Loucy (cell line): ENCODE results near the gene SHROOM2.
A peak's percentile ranks its signal among the peaks of the same experiment; 100 is the strongest.

Source experiments
- H2AFZ ChIP-seq: fragments of 200-600 bp; sonication (generic); 2 replicates; pipeline ENCODE4 v1.6.0; 2016; ENCODE audit warnings: antibody characterized with exemption, mild to moderate bottlenecking, low read length, moderate library complexity
- H3F3A ChIP-seq: fragments of 200-600 bp; 2 replicates; pipeline ENCODE4 v1.6.0; 2016; ENCODE audit warnings: antibody characterized with exemption, low read depth, mild to moderate bottlenecking
- H3K27me3 ChIP-seq: fragments of 200-600 bp; sonication (generic); 2 replicates; pipeline ENCODE4 v1.6.1; 2014; ENCODE audit warnings: low read length, mild to moderate bottlenecking; ENCODE audit not compliant: insufficient read depth, poor library complexity, severe bottlenecking
- H3K36me3 ChIP-seq: fragments of 200-600 bp; sonication (generic); 2 replicates; pipeline ENCODE4 v1.6.1; 2016; ENCODE audit warnings: low read length; ENCODE audit not compliant: insufficient read depth
- H3K4me1 ChIP-seq: fragments of 200-600 bp; sonication (generic); 2 replicates; pipeline ENCODE4 v1.5.1; 2014; ENCODE audit warnings: low read length, mild to moderate bottlenecking; ENCODE audit not compliant: insufficient read depth, poor library complexity, severe bottlenecking
- H3K4me2 ChIP-seq: fragments of 200-600 bp; sonication (generic); 2 replicates; pipeline ENCODE4 v1.6.0; 2014; ENCODE audit warnings: antibody characterized with exemption, low read length, low read depth, mild to moderate bottlenecking; ENCODE audit not compliant: poor library complexity, severe bottlenecking
- H3K4me3 ChIP-seq: fragments of 200-600 bp; sonication (generic); 2 replicates; pipeline ENCODE4 v1.5.1; 2014; ENCODE audit warnings: low read length, mild to moderate bottlenecking, mixed read lengths; ENCODE audit not compliant: poor library complexity, severe bottlenecking
- H3K79me2 ChIP-seq: fragments of 200-600 bp; sonication (generic); 2 replicates; pipeline ENCODE4 v1.6.1; 2014; ENCODE audit warnings: low read length; ENCODE audit not compliant: insufficient read depth
- H3K9ac ChIP-seq: fragments of 200-600 bp; sonication (generic); 2 replicates; pipeline ENCODE4 v1.6.0; 2014; ENCODE audit warnings: mild to moderate bottlenecking, low read depth, low read length, moderate library complexity; ENCODE audit not compliant: poor library complexity, severe bottlenecking
- H3K9me2 ChIP-seq: fragments of 200-600 bp; sonication (generic); replicated peaks from 2 replicates; pipeline ENCODE4 v1.6.1; 2016; ENCODE audit warnings: low read depth, low read length, mixed read lengths
- H3K9me3 ChIP-seq: fragments of 200-600 bp; sonication (generic); 2 replicates; pipeline ENCODE4 v1.6.1; 2014; ENCODE audit warnings: mild to moderate bottlenecking, antibody characterized with exemption, low read length, low read depth; ENCODE audit not compliant: insufficient read depth
- H4K20me1 ChIP-seq: fragments of 200-600 bp; sonication (generic); 2 replicates; pipeline ENCODE4 v1.6.0; 2014; ENCODE audit warnings: antibody characterized with exemption, low read length, mild to moderate bottlenecking; ENCODE audit not compliant: insufficient read depth, poor library complexity, severe bottlenecking
- CTCF ChIP-seq: fragments of 200-600 bp; sonication (generic); conservative IDR thresholded peaks from 2 replicates; pipeline ENCODE4 v1.5.1; 2014; ENCODE audit warnings: mild to moderate bottlenecking, antibody characterized with exemption, low read length
- EZH2phosphoT487 ChIP-seq: fragments of 200-600 bp; IDR thresholded peaks from 2 replicates; pipeline ENCODE4 v1.6.1; 2018; ENCODE audit warnings: antibody characterized with exemption, mild to moderate bottlenecking, moderate library complexity, borderline replicate concordance

SHROOM2 gene

DNA sequence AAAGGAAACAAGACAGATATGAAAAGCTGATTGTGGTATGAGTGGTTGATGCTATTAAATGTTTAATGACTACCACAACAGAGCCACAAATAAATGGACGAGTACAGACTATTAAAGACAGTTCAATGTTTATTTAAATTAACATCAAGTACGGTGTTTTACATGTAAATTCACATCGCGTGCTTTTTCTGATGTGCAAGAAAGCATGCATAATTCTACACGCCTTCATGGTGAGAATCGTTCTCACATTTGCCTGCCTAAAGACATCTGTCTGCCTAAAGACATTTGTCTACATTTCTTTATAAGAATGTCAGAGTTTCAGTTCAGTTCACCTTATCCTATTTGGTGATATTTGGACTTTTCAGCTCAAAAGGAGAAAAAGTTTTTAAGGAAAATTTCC lies 13.3 kb upstream of the SHROOM2 start:
- no peaks in the 10 kb centered on the region for H4K20me1 ChIP-seq
- no peaks in the 10 kb centered on the region for H3F3A ChIP-seq
- no peaks in the 10 kb centered on the region for H3K36me3 ChIP-seq
- no peak for TF ChIP-seq CTCF
- TF ChIP-seq EZH2phosphoT487: no peak
- no peaks in the 10 kb centered on the region for H3K79me2 ChIP-seq
- H3K9ac ChIP-seq: no peak overlapping the region
- no peak overlapping the region for H3K4me2 ChIP-seq
- no peaks in the 10 kb centered on the region for H3K9me2 ChIP-seq
- H3K9me3 ChIP-seq: no peaks in the 10 kb centered on the region
- H3K4me3 ChIP-seq: no peak overlapping the region
- peaks cover 3% of the 10 kb centered on the region for H3K27me3 ChIP-seq
- no peak overlapping the region for H2AFZ ChIP-seq
- peaks cover 12% of the 10 kb centered on the region for H3K4me1 ChIP-seq

GRCh38 chrX:9775930-9776329 lies 10.3 kb upstream of the SHROOM2 start:
- Histone ChIP-seq H2AFZ (no peak overlapping the region), H3F3A (no peaks in the 10 kb centered on the region), H3K9ac (no peak overlapping the region), H3K27me3 (peaks cover 3% of the 10 kb centered on the region), H3K4me1 (peaks cover 7% of the 10 kb centered on the region), H3K79me2 (no peaks in the 10 kb centered on the region), H3K36me3 (no peaks in the 10 kb centered on the region), H3K9me3 (no peaks in the 10 kb centered on the region), H3K9me2 (no peaks in the 10 kb centered on the region), H3K4me3 (no peak overlapping the region), H3K4me2 (peak overlapping the region; percentile 20), H4K20me1 (no peaks in the 10 kb centered on the region)
- TF ChIP-seq EZH2phosphoT487 (no peak), CTCF (no peak)

DNA sequence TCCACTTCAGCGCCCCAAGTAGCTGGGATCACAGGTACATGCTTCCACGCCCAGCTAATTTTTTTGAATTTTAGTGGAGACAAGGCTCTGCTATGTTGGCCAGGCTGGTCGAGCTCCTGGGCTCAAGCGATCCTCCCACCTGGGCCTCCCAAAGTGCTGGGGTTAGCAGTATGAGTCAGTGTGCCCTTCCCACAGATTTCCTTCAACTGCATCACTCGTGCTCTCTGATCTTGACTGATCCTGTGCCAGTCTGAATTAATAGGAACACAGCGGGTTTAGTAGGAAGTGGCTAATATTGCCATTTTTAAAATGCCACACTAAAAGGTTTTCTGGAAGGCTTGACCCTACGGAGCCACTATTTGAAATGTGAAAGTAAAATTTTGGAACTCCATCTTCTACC lies 4.3 kb upstream of the SHROOM2 start:
- Histone ChIP-seq H3K27me3 (no peaks in the 10 kb centered on the region), H3K9me2 (no peaks in the 10 kb centered on the region), H3K79me2 (no peaks in the 10 kb centered on the region), H3K4me3 (no peak overlapping the region), H2AFZ (no peak overlapping the region), H3F3A (no peaks in the 10 kb centered on the region), H3K36me3 (no peaks in the 10 kb centered on the region), H3K9ac (no peak overlapping the region), H3K9me3 (no peaks in the 10 kb centered on the region), H3K4me1 (no peaks in the 10 kb centered on the region), H3K4me2 (no peak overlapping the region), H4K20me1 (no peaks in the 10 kb centered on the region)
- no peak for TF ChIP-seq EZH2phosphoT487
- no peak for TF ChIP-seq CTCF
